ENCODE results near the gene SNED1.

SNED1 gene

GRCh38 chr2:241029599-241030332 is 31.3 kb downstream of the SNED1 start:
- DNase-seq (ENCODE audit: low read depth in 3 of 3): no peak

- no peak for DNase-seq (ENCODE audit: low read depth in 3 of 3)
Measured at GRCh38 chr2:241030333-241030680, 31.9 kb downstream of the SNED1 start.

- no peak for DNase-seq (ENCODE audit: low read depth in 3 of 3)
Measured at GRCh38 chr2:241030883-241031282, 32.5 kb downstream of the SNED1 start.

- no peak for DNase-seq (ENCODE audit: low read depth in 3 of 3)
Measured at GRCh38 chr2:241031436-241032165, 33.2 kb downstream of the SNED1 start.

GRCh38 chr2:241033336-241033987 is 35.0 kb downstream of the SNED1 start:
- DNase-seq (ENCODE audit: low read depth in 3 of 3): no peak

GRCh38 chr2:241033994-241034393 is 35.6 kb downstream of the SNED1 start:
- DNase-seq (ENCODE audit: low read depth in 3 of 3): no peak

GRCh38 chr2:241034490-241035141 is 36.2 kb downstream of the SNED1 start:
- no peak for DNase-seq (ENCODE audit: low read depth in 3 of 3)

GRCh38 chr2:241035142-241035817 is 36.9 kb downstream of the SNED1 start:
- DNase-seq (ENCODE audit: low read depth in 3 of 3): no peak

- DNase-seq (ENCODE audit: low read depth in 3 of 3): no peak
Measured at GRCh38 chr2:241035818-241036396, 37.5 kb downstream of the SNED1 start.

- peak in 1 of 3 experiments; percentile 46 for DNase-seq (ENCODE audit: low read depth in 3 of 3)
Measured at GRCh38 chr2:241036397-241036963, 38.1 kb downstream of the SNED1 start.

GRCh38 chr2:241036964-241037421 is 38.6 kb downstream of the SNED1 start:
- no peak for DNase-seq (ENCODE audit: low read depth in 3 of 3)

- no peak for DNase-seq (ENCODE audit: low read depth in 3 of 3)
Measured at GRCh38 chr2:241037498-241037897, 39.1 kb downstream of the SNED1 start.

- no peak for DNase-seq (ENCODE audit: low read depth in 3 of 3)
Measured at GRCh38 chr2:241038374-241039180, 40.2 kb downstream of the SNED1 start.

- no peak for DNase-seq (ENCODE audit: low read depth in 3 of 3)
Measured at GRCh38 chr2:241039416-241039815, 41.0 kb downstream of the SNED1 start.

GRCh38 chr2:241040081-241040803 is 41.8 kb downstream of the SNED1 start:
- DNase-seq (ENCODE audit: low read depth in 3 of 3): no peak

GRCh38 chr2:241041589-241042158 is 43.3 kb downstream of the SNED1 start:
- DNase-seq (ENCODE audit: low read depth in 3 of 3): no peak

GRCh38 chr2:241043581-241043980 is 45.2 kb downstream of the SNED1 start:
- no peak for DNase-seq (ENCODE audit: low read depth in 3 of 3)

GRCh38 chr2:241047253-241048010 is 49.0 kb downstream of the SNED1 start:
- DNase-seq (ENCODE audit: low read depth in 3 of 3): no peak

Measured in stimulated activated CD4-positive, alpha-beta T cell treated with anti-CD3 and anti-CD28 coated beads, TNF-alpha, amount 100 ng/mL, for 24 hours (primary cell).